Activated effector memory CD4-positive, alpha-beta T cell treated with Interleukin-2 at 50 U/mL for 16 hours (primary cell): ENCODE measurements around the gene CFAP52.
"Not testable (repeated sequence)": the region's sequence is repeated elsewhere in the genome, so short reads cannot be mapped to it uniquely, and the experiment has no call there.

Experiments
- DNase-seq: peaks from one replicate; pipeline ENCODE4 v3.0.0-alpha.2; 2020

Gene CFAP52

GRCh38 chr17:9648521-9649110 lies 72.2 kb downstream of the CFAP52 start:
- no peak for DNase-seq

- DNase-seq = no peak
Observed at GRCh38 chr17:9658593-9659211, 82.3 kb downstream of the CFAP52 start.

GRCh38 chr17:9661027-9661426 lies 84.6 kb downstream of the CFAP52 start:
- DNase-seq = no peak

- DNase-seq = not testable (repeated sequence)
Observed at GRCh38 chr17:9663511-9663910, 87.1 kb downstream of the CFAP52 start.

- DNase-seq = no peak
Observed at GRCh38 chr17:9666461-9667050, 90.1 kb downstream of the CFAP52 start.

GRCh38 chr17:9668517-9668916 lies 92.1 kb downstream of the CFAP52 start:
- DNase-seq = no peak

- DNase-seq = no peak
Observed at GRCh38 chr17:9669551-9670008, 93.1 kb downstream of the CFAP52 start.

GRCh38 chr17:9670596-9670995 lies 94.2 kb downstream of the CFAP52 start:
- no peak for DNase-seq

- no peak for DNase-seq
Observed at GRCh38 chr17:9671559-9671958, 95.1 kb downstream of the CFAP52 start.

GRCh38 chr17:9672266-9672665 lies 95.8 kb downstream of the CFAP52 start:
- no peak for DNase-seq

- DNase-seq = no peak
Observed at GRCh38 chr17:9672691-9673090, 96.2 kb downstream of the CFAP52 start.

- DNase-seq = no peak
Observed at GRCh38 chr17:9676084-9676483, 99.6 kb downstream of the CFAP52 start.

- no peak for DNase-seq
Observed at GRCh38 chr17:9676820-9677310, 100.4 kb downstream of the CFAP52 start.

- DNase-seq = no peak
Observed at GRCh38 chr17:9677411-9677810, 101.0 kb downstream of the CFAP52 start.

- DNase-seq = no peak
Observed at GRCh38 chr17:9677896-9678295, 101.5 kb downstream of the CFAP52 start.

- no peak for DNase-seq
Observed at GRCh38 chr17:9684955-9685621, 108.6 kb downstream of the CFAP52 start.
